HG03135 (cell line): ENCODE data around the gene GBX1.

ENCODE experiments used
- ATAC-seq: cut with Tn5 transposase; IDR thresholded peaks from one replicate; pipeline ENCODE4 v1.9.1; 2021; ENCODE audit warnings: mild to moderate bottlenecking, moderate library complexity; ENCODE audit not compliant: unreplicated experiment

The GBX1 gene

DNA sequence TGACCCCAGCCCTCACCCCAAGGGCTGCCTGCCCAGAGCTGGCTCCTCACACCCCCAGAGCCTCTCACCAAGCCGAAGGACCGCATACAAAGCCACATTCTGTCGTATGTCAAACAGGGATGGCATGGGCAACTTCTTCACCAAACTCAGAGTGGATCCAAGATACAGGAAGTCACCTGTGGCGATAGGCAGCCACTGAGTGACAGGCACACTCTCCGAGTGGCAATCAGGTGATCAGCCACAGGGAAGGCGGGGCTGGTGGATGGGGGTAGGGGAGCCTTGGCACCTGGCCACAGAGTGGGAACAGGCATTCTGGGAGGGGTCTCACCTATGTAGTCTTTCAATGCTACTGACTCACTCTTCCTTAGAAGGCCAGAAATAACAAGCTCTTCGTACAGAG lies 26.7 kb upstream of the GBX1 start:
- ATAC-seq: no peak

DNA sequence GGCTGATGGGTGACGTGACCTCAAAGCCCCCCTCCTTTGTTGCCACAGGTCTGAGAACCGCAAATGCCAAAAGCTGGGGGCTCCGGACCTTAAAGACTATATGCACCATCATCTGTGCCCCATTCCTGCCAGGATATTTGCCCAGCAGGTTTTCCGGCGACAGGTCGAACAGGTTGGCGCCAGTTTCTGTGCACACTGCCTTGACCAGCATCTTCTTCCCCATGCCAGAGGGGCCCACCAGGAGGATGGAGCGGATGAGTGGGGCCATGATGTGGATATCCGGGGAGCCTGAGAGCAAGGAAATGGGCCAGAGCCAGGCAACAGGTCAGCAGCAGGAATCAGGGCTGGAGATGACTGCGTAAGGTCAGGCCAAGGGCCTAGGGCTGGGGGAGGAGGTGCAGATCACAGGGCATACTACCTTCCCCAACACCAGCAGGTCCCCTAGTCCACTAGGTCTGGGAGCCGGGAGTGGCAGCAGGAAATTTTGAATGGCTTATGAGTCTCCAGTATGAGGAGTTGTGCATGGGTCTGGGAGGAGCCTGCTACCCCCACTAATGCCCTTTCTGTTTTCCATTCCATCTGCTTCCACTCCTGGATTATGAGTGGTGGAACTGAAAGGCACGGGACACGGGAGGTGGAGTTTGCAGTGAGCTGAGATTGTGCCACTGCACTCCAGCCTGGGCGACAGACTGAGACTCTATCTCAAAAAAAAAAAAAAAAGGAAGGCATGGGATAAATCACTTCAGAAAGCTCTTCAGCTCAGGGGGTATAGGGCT lies 25.9 kb upstream of the GBX1 start:
- ATAC-seq: no peak

DNA sequence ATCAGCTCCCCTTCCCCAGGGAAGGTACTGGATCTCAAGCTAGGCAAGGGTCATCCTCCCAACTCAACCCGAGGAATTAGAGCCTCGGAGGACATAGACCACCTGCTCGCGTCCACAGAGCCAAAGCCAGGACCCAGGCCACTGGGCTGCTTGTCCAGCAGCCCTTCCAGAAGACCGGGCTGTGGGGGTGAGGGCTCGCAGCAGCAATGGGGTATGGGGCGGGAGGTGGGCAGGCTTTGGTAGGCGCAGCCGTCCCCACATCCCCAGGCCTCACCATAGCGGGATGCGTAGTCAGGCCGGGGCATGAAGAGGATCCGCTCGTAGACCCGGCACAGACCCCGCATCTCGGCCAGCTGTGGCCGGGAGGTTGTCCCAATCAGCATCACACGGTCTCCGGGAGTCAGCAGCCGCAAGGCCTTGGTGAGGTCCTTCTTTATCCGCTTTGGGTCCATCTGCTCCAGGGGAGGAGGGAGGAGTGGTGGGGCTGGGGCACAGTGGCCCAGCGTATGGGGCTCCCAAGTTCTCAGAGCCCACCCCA lies 24.6 kb upstream of the GBX1 start:
- no peak for ATAC-seq

DNA sequence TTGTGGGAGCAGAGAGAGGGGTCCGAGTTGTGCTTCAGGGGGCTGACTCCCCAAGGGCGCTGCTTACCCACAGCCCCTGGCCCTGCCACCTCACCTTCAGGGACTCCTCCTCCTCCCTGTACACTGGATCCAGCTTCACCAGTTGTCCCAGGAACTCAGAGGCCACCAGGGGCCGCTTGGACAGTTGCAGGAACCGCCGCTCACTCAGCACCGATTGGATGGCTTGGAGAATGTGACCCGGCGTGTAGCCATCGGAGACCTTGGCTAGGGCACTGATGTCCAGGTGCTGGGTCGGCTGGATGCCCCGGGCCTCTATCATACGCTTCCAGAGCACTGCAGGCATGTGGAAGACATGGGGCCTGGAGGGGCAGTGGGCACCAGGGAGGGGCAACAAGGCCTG lies 24.1 kb upstream of the GBX1 start:
- ATAC-seq: no peak

DNA sequence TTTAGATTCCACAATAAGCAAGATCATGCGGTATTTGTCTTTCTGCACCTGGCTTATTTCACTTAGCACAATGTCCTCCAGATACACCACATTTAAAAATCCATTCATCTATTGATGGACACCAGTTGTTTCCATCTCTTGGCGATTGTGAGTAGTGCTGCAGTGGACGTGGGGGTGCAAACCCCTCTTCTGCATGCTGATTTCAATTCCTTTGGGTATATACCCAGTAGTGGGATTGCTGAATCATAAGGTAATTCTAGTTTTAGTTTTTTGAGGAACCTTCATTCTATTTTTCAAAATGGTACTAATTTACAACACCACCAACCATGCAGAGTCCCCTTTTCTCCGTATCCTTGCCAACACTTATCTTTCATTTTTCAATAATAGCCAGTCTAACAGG lies 21.5 kb upstream of the GBX1 start:
- no peak for ATAC-seq

DNA sequence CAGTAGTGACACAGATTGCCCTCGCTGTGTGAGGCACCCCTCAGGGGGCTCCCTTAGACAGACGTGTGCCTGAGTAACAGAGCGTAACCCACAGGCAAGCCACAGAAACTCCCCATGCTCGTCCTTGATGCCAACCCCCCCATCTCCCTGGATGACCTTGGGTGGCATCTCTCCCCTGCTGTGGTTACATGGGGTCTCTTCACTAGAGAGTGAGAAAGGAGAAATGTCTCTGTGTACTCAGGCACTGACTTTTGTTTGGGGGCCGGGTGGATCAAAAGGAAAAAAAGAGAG lies 20.7 kb upstream of the GBX1 start:
- ATAC-seq: no peak

DNA sequence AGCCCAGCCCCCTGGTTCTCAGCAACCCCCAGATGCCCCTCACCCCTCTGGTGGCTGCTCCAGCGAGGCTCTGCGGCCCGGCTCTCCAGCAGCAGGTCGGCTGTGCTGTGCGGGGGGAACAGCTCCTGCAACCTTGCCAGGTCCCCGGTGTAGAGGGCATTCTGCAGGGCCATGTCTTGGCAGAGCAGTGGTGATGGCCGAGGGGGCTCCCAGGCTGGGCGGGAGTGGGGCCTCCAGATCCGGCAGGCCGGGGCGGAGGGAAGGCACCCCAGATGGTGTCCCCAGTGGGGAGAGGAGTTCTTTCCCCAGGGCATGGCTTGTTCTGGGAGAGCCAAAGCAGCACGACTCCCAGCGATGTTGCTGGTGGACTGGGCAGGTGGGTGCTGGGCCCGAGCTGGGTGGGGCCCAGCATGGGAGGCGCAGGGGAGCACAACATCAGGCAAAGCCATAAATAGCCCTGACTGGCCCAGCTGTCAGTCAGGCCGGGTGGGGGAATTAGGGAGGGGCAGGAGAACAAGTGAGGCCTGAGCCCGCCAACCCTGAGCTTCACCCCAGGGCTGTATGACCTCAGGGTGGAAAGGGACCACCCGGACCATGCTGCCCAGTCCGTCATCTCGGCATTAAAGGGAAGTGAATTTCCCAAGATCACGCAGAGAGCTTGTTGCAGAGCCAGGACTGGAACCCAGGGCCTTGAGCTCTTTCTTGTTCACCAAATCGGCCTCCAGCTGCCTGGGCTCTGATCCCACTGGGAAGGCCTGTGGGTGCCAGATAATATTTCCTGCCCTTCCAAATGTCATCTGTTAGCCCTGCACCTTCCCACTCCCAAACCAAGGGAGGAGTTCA lies 20.1 kb upstream of the GBX1 start:
- no peak for ATAC-seq

DNA sequence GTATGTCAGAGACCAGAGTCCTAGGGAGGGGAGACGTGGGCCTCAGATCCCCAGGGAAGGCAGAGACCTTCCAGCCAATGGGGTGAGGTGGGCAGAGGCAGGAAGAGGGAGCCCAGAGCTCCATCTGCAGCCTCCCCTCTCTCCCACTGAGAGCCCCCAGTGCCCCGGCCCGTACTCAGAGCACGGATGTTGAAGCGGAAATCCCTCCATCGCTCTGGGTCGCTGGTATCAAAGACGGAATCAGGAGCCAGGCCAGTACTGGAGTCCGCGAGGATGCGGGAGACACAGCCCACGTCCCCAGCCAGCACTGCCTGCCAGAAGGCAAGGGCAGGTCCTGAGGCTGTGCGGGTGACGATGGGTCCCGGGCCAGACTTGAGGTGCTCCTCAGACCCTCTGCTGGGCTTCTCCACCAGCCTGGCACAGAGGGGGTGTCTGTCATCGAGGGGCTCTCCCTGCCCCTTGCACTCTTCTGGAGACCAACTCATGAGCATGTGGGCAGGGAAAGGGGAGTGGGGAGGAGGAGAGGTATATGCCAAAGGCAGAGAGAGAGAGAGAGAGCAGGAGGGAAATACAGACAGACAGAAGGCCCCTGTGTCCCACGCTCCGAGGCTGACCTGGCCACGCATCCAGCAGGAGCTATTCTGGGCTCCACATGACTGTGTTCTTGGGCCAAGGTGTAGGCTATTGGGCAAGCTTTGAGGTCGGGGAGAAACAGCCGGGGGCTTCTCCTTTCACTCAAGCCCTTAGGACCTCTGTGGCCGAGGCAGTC lies 19.3 kb upstream of the GBX1 start, which contains the start of gene ASB10:
TSS of gene ASB10 (minus strand) at position 611 of the 769 bp plus-strand sequence. CDS start at position 491, 120 bp downstream.
- ATAC-seq: no peak

DNA sequence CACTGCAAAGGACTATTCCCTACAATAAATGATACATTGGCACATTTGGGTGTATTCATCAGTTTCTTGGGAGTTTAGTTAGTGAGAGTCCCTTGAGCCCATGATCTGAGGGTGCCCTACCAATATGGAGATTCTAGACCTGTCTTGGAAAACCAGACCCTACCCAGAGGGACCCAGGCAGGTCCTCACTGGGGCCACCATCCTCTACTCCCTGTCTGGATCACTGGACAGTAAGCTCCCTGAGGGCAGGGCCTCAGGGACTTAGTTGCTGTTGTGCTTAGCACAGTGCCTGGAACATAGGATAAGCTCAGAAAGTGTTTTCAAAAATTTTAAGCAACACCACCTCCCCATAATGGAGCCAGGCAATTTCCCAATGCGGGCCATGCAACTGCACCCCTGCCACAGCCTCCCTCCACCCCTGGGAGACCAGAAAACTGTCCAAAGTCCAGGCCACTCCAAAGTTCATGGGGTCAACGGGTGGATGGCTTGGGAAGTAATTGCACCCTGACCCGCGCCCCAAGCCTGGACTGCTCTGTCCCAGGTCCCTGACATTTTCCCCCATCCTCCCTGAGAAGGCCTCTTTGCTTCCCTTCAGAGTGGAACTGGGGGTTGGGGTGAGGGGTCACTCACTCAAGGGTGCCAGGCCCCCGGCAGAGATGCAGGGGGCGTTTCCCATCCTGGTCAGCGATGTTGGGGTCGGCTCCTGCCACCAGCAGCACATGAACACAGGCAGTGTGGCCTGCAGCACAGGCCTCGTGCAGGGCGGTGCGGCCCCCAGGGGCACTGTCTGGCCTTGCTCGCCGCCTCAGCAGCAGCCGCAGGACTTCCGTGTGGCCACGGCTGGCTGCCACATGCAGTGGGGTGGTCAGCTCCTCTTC lies 18.5 kb upstream of the GBX1 start:
- no peak for ATAC-seq

DNA sequence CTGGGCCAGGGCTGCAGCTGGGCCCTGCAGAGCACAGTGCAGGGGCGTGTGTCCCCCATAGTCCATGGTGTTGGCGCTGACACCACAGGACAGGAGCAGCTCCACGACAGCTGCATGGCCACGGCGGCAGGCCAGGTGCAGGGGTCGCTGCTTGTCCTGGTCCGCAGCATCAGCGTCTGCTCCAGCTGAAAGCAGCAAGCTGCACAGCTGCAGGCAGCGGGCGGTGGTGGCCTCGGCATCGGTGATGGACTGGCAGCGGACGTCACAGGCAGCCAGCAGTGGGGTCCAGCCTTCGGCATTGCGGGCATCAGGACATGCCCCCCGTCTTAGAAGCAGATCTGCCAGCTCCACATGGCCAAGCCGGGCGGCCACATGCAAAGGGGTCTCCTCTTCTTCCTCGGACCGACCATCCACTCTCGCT lies 13.5 kb upstream of the GBX1 start:
- no peak for ATAC-seq

DNA sequence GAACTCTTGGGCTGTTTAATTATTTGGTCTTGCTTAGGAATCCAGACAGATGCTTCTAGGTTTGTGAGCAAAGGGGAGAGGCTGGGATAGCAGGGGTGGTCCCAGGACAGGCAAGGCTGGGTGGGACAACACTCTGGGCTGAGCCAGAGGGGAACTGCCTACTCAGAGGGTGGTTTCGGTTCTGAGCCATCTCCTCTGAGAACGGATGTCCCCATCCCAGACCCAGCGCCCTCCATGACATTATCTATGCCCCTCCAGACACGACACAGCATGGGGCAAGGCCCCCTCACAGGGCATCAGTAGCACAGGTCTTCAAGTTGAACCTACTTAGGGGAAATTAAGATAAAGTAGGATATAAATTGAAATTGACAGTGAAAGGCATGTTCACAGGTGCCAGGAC lies 12.5 kb upstream of the GBX1 start:
- no peak for ATAC-seq

DNA sequence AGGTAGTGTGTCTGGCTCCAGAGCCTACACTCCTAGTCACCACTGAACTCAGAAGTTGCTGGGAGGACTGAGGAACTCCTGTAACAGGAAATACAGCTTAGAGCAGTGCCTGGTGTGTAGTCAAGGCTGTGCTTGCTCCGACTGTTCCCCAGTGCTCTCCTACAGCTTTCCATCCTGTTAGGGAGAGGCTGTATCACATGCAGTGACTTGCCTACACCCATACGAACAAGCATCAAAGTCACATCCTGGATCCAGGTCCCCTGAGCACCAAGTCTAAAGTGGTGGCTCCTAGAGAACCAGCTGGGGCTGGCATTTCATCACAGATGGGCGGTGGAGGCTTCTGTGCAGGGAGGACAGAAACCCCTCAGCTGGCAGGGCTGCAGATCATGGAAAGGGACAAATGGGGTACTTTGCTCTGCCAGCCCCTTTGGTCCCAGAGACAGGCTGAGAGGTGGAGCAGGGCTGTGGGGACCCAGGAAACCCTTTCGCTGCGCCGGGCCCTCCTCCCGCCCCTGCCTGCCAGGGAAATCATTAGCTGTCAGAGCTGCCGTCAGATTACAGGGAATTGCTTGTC lies 11.9 kb upstream of the GBX1 start:
- ATAC-seq: no peak

DNA sequence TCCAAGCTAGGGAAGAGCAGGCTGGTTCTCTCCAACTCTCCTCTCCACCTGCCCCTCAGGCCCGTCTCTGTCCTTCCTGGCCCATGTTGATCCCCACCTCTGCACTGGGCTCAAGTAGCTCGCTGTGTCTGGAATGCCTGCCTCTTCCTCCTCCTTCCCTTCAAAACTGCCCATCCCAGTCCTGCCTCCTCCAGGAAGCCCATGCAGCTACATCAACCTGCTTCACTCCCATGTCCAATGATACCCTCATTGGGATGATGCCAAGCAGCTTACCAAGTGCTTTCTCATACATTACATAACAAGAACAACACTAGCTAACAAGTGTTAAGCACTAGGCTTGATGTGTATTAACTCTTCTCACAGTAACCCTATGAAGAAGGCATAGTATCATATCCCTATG lies 11.3 kb upstream of the GBX1 start:
- ATAC-seq: no peak

DNA sequence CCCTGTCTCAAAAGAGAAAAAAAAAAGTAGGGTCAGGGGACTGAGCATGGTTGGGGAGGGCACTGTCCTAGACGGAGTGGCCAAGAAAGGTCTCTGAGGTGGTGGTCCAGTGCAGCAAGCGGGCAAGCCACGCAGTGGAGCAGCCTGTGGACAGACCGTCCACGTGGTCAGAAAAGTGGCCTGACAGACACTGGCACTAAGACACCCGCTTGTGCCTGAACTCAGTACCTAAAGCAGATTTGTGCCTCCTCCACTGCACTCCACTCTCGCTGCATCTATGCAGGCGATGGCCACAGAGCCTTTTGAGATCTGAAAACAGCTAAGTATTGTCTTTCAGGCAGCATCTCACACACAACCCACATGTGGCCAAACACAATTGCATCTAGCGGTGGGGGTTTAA lies 10.7 kb upstream of the GBX1 start:
- no peak for ATAC-seq

DNA sequence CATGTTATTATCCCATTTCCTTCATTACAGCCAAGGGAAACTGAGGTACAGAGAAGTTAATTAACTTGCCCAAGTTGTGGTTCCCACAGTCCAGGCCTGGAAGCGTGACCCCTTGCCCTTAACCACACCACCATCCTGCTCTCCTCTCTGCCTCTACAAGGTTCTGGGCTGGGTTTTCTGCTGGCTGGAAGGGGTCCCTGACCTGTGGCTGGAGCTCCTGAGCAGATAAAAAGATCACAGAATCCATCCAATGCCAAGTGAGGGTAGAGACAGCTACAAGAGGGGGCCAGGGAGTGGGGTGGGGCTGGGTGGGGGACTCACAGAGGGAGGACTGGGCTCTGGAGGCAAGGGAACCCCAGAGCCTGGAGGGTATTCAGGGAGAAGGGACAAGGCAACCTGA lies 9.8 kb upstream of the GBX1 start:
- no peak for ATAC-seq

DNA sequence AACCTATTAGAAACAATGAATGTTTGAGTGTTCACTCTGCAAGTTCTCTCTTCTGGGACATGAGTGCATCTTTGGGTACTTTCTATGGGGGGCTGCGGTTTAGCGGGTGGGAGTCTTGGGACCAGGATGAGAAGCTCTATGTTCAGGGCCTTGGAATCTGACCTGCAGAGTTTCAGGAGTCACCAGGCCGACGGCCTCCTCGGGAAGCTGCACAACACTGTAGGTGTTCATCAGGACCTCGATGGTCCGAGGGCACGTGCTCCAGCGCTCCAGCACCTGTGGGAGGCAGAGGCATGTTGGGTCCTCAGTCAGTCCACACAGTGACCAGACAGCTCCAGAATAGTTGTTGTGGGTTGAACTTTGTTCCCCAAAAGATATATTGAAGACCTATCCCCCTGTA lies 8.9 kb upstream of the GBX1 start:
- no peak for ATAC-seq

DNA sequence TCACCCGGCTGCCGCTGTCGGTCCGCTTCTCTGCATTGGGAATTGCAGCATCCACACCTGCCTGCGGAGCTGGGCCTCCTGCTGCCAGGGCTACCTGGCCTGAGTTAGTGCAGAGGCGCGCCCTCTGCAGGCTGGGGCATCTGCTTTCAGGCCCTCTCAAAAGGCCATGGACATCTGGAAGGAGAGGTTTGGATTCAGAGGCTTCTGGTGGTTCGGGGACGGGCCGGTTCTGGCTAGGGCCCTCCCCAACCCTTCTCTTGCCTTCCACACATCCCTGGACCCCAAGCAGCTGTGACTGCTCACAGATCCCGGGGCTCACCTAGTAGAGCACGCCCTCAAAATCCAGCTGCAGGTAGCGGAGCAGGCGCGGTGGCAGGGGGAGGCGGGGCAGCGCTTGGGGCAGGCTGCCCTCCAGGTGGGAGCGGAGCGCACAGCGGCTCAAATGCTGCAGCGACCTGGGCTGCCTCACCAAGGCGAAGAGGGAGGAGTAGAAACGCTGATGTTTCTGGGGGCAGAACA lies 8.4 kb upstream of the GBX1 start:
- ATAC-seq: no peak

DNA sequence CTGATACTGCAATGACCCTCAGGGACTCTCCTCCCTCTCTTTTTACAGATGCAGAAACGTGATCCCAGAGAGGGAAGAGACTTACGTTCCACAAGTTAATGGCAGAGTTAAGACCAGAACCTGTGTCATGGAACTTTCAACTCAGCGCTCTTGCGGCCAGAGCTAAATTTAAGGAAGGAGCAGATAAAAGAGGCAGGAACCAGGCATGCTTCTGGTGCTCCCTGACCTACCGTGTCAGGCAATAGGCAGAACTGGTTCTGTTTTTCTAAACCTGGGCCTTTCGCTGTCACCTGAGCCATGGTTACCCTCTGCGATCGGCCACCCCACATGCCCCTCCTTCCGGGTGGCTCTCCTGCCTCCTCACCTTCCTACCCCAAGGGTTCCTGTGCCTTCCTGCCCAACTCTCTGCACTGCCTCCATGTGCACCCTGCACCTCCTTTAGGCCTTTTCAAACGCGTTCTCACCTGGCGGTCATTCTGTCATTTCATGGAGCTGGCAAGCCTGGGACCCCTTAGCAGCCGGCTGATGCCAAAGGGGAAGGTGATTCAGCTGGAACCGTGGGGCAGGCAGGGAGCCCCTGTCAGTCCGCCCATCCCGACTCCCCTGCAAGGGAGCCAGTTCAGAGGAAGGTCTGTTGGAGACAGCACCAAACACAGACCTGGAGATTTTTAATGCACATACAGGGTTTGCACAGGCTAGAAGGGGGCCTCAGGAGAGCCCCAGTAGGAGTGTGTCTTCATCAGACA lies 7.7 kb upstream of the GBX1 start:
- ATAC-seq: no peak
